22Rv1 (cell line): ENCODE results near the gene PPP4C.

Source experiments
- ZFX ChIP-seq: fragments of 450-650 bp; IDR thresholded peaks from 2 replicates; pipeline ENCODE4 v1.6.1; 2017; ENCODE audit warnings: antibody characterized with exemption, borderline replicate concordance
- TF ChIP-seq, protein P1 (sequence below): fragments of 450-650 bp; IDR thresholded peaks from 2 replicates; pipeline ENCODE4 v1.5.1; 2017; ENCODE audit warnings: mild to moderate bottlenecking

DNA sequence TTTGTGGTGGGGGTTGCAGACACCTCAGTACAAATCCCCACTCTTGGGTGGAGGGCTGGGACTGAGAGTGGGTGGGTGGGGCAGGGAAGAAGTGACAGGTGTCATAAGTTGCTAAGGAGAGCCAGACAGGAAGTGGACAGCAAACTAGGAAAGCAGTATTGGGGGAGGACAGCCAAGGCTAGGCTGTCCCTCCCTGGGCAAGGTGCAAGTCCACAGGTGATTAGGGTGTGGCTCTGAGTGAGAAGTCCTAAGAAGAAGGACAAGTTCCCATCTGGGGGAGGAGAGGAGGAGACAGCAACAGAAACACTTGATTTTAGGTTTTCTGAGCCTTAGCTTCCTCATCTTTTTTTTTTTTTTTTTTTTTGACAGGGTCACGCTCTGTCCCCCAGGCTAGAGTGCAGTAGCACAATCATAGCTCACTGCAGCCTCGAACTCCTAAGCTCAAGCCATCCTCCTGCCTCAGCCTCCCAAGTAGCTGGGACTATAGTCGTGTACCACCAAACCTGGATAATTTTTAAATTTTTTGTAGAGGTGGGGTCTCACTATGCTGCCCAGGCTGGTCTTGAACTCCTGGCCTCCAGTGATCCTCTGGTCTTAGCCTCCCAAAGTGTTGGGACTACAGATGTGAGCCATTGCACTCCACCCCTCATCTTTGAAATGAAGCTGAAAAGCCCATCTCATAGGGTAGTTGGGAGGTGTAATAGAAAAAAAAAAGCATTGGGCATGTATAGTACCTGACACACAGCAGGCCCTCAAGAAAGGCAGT, 44.7 kb downstream of the PPP4C start:
- TF ChIP-seq, protein P1, sequence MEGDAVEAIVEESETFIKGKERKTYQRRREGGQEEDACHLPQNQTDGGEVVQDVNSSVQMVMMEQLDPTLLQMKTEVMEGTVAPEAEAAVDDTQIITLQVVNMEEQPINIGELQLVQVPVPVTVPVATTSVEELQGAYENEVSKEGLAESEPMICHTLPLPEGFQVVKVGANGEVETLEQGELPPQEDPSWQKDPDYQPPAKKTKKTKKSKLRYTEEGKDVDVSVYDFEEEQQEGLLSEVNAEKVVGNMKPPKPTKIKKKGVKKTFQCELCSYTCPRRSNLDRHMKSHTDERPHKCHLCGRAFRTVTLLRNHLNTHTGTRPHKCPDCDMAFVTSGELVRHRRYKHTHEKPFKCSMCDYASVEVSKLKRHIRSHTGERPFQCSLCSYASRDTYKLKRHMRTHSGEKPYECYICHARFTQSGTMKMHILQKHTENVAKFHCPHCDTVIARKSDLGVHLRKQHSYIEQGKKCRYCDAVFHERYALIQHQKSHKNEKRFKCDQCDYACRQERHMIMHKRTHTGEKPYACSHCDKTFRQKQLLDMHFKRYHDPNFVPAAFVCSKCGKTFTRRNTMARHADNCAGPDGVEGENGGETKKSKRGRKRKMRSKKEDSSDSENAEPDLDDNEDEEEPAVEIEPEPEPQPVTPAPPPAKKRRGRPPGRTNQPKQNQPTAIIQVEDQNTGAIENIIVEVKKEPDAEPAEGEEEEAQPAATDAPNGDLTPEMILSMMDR, result no peak
- TF ChIP-seq ZFX, result no peak
